Motor neuron (in vitro differentiated cells): ENCODE data around the gene HES4. TPM values are rescaled to one million over a fixed set of nuclear protein-coding genes. Genes with fewer than 3 reads are reported as not detected.
"Not testable (repeated sequence)": the region's sequence is repeated elsewhere in the genome, so short reads cannot be mapped to it uniquely, and the experiment has no call there.

Experiments
- ATAC-seq, 8 experiments: fragments of 200-7000 bp; cut with Tn5 transposase; replicated peaks in 6 of 8; 2 replicates each; pipeline ENCODE4 v1.8.0; 2021; ENCODE audit warnings: mild to moderate bottlenecking in 8 of 8, moderate library complexity in 8 of 8
- H3K27ac ChIP-seq, 2 donors: fragments of 250-450 bp; sonication (Bioruptor Pico); 2 replicates each; pipeline ENCODE4 v1.9.0; 2021; ENCODE audit warnings: antibody characterized with exemption in 2 of 2, mild to moderate bottlenecking in 2 of 2, moderate library complexity in 1 of 2
- H3K4me1 ChIP-seq, 2 donors: fragments of 250-450 bp; sonication (Bioruptor Pico); replicated peaks in 1 of 2; 2 replicates each; pipeline ENCODE4 v1.6.1; 2021; ENCODE audit warnings: antibody characterized with exemption in 2 of 2, mild to moderate bottlenecking in 2 of 2, moderate library complexity in 1 of 2
- H3K4me3 ChIP-seq, 5 donors: fragments of 250-450 bp; sonication (Bioruptor Pico); 2 replicates each; pipeline ENCODE4 v1.9.0; 2021; ENCODE audit warnings: antibody characterized with exemption in 5 of 5, mild to moderate bottlenecking in 5 of 5, moderate library complexity in 4 of 5
- WGBS, 10 experiments: fragments of 450-650 bp; shearing (Covaris generic); methylation state at CpG; one replicate each; pipeline ENCODE4 v1.0.0; 2022; 5-methylcytosine and 5-hydroxymethylcytosine counted together
- in situ Hi-C, 9 experiments: fragments of 400-800 bp; cut with MboI; loops; one replicate each; pipeline ENCODE4 v1.15.0; 2021; ENCODE audit warnings: low sequenced_read_pairs in 9 of 9, low pct_unique_long_range_greater_than_20kb in 2 of 9; ENCODE audit not compliant: unreplicated experiment in 9 of 9
- total RNA-seq, 8 experiments: library from RNA; unstranded; fragments of 300-600 nt; gene quantifications; 2 replicates each; pipeline versions ENCODE4 v1.2.3 to v1.2.4, GENCODE V29; 2022

Gene HES4
- total RNA-seq, 8 experiments from 2014 or later = 0.45 to 100 (median 43.1) TPM

DNA sequence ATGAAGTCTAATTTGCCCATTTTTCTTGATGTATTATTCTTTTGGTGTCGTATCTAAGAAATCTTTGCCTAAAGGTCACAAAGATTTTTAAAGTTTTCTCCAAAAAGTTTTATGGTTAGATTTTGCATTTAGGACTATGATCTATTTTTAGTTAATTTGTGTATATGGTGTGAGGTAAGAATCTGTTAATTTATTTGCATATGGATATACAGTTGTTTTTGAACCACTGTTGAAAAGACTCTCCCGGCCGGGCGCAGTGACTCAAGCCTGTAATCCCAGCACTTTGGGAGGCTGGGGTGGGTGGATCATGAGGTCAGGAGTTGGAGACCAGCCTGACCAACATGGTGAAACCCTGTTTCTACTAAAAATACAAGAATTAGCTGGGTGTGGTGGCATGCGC is 11.8 kb downstream of the HES4 start:
- peak in 2 of 8 experiments; percentile 89 to 90 for ATAC-seq
- H3K27ac ChIP-seq, H3K4me1 ChIP-seq, H3K4me3 ChIP-seq, in situ Hi-C loops: not testable (repeated sequence)
- 16 to 93% (median 54%) methylated on average over 2 to 5 of the region's 5 CpGs; no CpG with 5 or more reads in 1 of the 10 experiments for WGBS, 10 experiments

DNA sequence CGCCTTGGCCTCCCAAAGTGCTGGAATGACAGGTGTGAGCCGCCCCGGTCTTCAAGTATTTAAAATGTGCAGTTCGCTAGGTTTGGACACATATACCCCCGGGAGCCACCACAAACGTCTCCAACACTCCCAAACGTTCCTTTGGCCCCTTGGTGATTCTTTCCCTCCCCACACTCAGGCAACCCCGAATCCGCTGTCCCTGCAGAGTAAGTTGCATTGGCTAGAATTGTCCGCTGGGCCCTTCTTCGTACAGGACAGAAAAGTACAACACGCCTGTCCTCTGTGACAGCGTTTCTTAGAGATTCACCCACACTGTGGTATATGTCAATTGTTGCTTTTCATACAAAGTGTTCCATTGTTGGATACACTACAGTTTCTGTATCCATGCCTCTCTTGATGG is 14.8 kb downstream of the HES4 start:
- peaks cover 0 to 14% of the 10 kb centered on the region in 2 donors for H3K4me1 ChIP-seq
- no peak overlapping the region for H3K4me3 ChIP-seq
- WGBS, 10 experiments = 40 to 80% (median 68%) methylated on average over 1 to 13 of the region's 13 CpGs; no CpG with 5 or more reads in 2 of the 10 experiments
- ATAC-seq = no peak
- in situ Hi-C loops = no loop called here
- no peak overlapping the region for H3K27ac ChIP-seq

DNA sequence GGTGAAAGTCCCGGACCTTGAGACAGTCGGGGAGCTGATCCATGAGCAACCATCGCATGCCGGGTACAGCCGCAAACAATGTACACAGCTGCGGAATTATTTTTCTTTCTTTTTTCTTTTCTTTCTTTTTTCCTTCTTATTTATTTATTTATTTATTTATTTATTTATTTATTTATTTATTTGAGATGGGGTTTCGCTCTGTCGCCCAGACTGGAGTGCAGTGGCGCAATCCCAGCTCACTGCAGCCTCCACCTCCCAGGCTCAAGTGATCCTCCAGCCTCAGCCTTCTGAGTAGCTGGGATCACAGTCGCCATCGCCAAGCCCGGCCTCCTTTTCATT is 15.5 kb downstream of the HES4 start:
- WGBS, 10 experiments = 0 to 68% (median 36%) methylated on average over 1 to 12 of the region's 12 CpGs; no CpG with 5 or more reads in 1 of the 10 experiments
- Histone ChIP-seq H3K27ac (no peak overlapping the region), H3K4me3 (peak overlapping the region; percentile 9 to 21 (median 17)), H3K4me1 (peaks cover 0 to 14% of the 10 kb centered on the region in 2 donors)
- peak in 2 of 8 experiments; percentile 20 to 53 for ATAC-seq
- in situ Hi-C loops = no loop called here

DNA sequence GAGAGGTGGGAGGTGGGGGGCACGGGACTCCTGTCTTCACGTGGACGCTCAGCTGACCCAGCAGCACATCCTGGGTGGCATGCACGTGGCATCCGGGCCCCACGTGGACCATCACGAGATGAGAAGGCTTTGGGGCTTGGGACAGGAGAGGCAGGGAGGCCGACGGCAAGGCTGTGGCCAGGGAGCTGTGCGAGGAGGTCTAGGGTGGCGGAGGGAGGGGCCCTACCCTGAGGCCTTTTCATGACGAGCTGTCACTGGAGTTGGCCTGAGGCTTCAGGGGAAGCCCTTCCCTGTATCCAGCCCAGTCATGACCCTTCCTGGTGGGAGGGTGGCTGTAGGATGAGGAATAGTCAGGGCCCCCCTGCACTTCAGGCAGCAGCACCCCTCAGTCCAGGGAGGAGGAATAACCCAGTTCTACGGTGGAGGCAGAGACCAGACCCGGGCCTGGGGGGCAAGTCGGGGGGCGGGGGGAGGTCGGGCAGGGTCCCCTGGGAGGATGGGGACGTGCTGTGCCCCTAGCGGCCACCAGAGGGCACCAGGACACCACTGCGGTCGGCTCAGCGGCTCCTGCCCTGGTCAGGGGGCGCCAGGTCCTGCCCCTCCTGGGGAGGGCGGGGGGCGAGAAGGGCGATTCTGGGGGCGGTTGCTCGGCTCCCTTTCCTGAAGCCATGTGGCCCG is 16.0 kb downstream of the HES4 start:
- Histone ChIP-seq H3K27ac (no peak overlapping the region), H3K4me1 (peaks cover 0 to 14% of the 10 kb centered on the region in 2 donors), H3K4me3 (peak overlapping the region; percentile 9 to 21 (median 17))
- in situ Hi-C loops = no loop called here
- ATAC-seq = peak; percentile 43 to 91 (median 68)
- WGBS, 10 experiments = 0 to 23% (median 2%) methylated on average over 1 to 15 of the region's 29 CpGs; no CpG with 5 or more reads in 3 of the 10 experiments

DNA sequence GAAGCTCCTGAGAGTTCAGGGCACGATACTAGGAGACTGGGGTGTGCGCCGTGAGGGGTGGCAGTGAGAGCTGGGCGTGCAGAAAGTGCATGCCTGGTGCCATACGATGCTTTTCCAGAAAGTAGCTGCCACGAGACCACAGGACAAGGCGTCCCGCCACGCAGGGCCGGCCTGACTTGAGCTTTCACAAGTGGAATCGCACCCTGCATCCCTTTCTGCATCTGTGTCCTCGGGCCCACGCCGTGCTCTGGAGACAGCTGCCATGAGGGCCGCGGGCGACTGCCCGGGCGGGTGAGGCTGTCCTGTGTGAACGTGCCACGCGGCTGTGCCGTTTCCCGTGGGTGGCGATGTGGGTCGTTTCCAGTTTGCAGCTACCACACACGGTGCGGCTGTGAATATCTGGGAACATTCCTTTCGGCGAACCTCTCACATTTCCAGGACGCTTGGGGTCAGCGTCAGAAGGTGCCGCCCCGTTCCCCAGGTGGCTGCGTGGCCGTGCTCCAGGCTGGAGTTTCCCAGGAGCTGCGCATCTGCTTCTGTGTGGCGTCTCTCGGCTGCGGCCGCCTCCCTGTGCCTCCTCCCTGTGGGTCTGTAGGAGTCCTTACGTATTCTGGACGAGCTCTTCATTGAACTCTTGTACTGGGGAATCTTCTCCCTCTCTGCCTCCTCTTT is 17.0 kb downstream of the HES4 start:
- WGBS, 10 experiments = 25 to 93% (median 57%) methylated on average over 2 to 13 of the region's 43 CpGs; no CpG with 5 or more reads in 1 of the 10 experiments
- ATAC-seq = no peak
- in situ Hi-C loops = no loop called here
- Histone ChIP-seq H3K27ac (no peak overlapping the region), H3K4me3 (no peak overlapping the region), H3K4me1 (peaks cover 0 to 14% of the 10 kb centered on the region in 2 donors)

DNA sequence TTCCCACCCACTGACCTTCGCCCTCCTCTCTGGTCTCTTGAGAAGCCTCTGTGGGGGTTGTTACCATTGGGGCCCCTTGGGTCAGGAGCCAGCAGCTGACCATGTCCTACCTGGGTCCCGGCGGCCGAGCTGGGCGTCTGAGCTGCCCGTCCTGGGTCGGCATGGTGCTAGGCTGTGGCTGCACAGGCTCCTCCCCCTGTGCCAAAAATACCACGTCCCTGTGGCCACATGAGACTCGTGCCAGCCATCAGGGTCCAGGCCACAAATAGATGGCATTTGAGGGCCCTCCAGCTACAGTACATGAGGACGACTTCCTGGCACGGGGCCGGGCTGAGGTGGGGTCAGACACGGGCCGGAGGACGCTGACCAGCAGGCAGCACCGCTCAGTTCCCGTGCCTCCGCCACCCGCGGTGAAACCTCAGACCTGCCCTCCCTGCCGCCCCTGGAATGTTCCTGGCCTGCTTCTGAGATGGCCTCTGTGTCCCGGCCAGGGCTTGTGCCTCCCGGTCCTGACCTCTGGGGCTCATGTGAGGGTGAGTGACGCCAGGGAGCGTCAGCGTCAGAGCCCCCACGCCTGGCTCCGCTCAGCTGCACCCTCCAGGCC is 17.8 kb downstream of the HES4 start, which contains the start of gene PERM1:
Gene PERM1 (minus strand): TSS at position 139 of the 604 bp plus-strand sequence. CDS start 1,064 bp downstream, outside the sequence.
- peak within 1 kb of the TSS in 1 of 2 donors; percentile 28 for H3K27ac ChIP-seq
- peaks cover 0 to 14% of the 10 kb centered on the region in 2 donors for H3K4me1 ChIP-seq
- H3K4me3 ChIP-seq = no peak within 1 kb of the TSS
- ATAC-seq = peak in 1 of 8 experiments; percentile 1
- WGBS, 10 experiments = 23 to 60% (median 41%) methylated on average over 2 to 17 of the region's 28 CpGs; no CpG with 5 or more reads in 4 of the 10 experiments
- in situ Hi-C loops = no loop called here

DNA sequence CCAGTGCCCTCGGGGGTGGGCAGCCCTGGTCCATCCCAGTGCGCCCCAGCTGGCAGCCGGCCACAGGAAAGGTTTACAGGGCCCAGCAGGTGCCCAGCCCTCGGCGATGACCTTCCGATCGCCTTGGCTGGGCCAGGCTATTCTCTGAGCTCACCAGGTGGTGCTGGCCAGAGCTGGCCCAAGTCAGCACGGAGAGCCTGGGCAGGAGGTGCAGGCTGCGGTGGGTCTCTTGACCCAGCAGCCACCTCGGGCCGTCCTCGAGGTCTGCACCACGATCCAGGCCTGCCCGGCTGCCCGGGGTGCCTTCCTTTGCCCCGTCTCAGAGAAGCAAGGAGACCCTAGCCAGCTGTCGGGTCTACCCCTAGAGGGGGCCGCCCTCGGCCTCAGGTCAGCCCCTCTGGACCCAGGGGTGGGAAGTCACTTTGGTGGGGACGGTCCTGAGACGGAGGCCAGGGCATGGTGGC is 18.4 kb downstream of the HES4 start:
- 60 to 76% (median 65%) methylated on average over 2 to 14 of the region's 21 CpGs; no CpG with 5 or more reads in 5 of the 10 experiments for WGBS, 10 experiments
- ATAC-seq = peak in 1 of 8 experiments; percentile 2
- no peak overlapping the region for H3K4me3 ChIP-seq
- in situ Hi-C loops = no loop called here
- H3K4me1 ChIP-seq = peaks cover 0 to 14% of the 10 kb centered on the region in 2 donors
- H3K27ac ChIP-seq = no peak overlapping the region

DNA sequence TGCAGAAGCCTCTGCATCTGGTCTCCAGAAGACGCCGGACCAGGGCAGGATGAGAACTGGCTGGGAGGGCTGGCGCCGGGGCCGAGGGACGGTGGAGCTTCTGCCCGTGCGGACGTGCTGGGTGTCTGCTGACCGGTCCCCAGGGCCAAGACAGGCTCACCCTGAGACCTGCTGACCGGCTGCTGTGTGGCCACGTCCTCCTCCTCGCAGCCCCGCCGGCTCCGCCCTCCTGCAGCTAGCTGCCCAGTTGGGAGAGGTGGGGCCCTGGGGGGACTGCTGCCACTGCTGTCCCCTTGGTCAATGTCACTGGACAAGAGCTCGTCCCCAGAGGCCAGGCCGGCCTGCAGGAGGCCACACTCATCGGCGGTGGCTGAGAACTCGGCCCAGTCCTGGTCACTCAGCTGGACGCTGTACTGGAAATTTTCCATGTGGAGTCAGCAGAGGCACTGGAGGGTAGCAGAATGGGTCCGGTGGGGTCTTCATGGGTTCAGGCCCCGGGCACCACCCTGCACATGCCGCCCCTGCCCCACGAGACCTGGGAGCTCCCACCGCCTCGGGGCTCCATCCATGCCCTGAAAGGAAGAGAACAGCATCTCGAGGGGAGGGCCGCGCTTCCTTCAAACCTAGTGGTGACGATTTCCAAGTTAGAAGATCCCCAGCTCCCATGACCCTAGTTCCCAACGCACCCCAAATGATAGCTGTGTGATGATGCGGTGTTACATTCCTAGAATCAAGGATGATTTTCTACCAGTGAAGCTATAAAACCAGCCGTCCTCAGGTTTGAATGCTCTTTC is 19.1 kb downstream of the HES4 start:
- in situ Hi-C loops = no loop called here
- WGBS, 10 experiments = 20 to 94% (median 58%) methylated on average over 1 to 20 of the region's 35 CpGs; no CpG with 5 or more reads in 6 of the 10 experiments
- peak in 7 of 8 experiments; percentile 7 to 53 (median 26) for ATAC-seq
- H3K4me1 ChIP-seq = peaks cover 0 to 20% of the 10 kb centered on the region in 2 donors
- no peak overlapping the region for H3K4me3 ChIP-seq
- peak overlapping the region in 1 of 2 donors; percentile 28 for H3K27ac ChIP-seq

DNA sequence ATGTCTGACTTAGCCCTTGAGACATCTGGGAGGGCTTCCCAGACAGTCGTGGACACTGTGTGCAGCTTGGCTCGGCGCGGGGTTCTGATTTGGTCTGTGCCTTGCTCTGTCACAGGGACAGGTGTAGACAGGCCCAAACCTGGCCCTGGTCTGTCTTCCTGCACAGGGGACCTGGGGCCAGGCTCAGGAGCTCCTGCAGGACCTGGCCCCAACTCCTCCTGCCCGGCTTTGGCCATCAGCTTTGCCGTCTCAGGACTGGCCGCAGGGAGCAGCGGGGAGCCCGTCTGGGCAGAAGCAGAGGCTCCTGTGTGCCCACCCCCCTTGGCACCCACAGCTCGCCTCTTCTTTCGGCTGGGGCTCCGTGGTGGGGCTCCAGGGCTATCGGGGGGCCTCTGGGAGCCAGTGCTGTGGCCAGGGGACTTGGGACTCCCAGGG is 19.7 kb downstream of the HES4 start:
- WGBS, 10 experiments = 70 to 86% (median 80%) methylated on average over 2 to 4 of the region's 13 CpGs; no CpG with 5 or more reads in 7 of the 10 experiments
- Histone ChIP-seq H3K4me1 (peaks cover 0 to 22% of the 10 kb centered on the region in 2 donors), H3K4me3 (no peak overlapping the region), H3K27ac (no peak overlapping the region)
- in situ Hi-C loops = no loop called here
- no peak for ATAC-seq

DNA sequence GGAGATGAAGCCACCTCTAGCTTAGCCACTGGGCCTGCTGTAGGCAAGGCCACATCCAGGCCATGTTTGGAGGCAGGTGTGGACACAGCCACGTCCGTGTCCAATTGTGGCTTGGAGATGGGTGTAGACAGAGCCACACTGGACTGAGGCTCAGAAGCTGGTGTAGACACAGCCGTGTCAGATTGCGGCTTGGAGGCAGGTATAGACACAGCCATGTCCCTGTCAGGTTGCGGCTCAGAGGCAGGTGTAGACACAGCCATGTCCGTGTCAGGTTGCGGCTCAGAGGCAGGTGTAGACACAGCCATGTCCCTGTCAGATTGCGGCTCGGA is 20.2 kb downstream of the HES4 start:
- in situ Hi-C loops = no loop called here
- no peak for ATAC-seq
- Histone ChIP-seq H3K4me3 (no peak overlapping the region), H3K4me1 (peaks cover 0 to 22% of the 10 kb centered on the region in 2 donors), H3K27ac (no peak overlapping the region)
- WGBS, 10 experiments = 47 to 88% (median 77%) methylated on average over 2 to 9 of the region's 9 CpGs; no CpG with 5 or more reads in 5 of the 10 experiments

DNA sequence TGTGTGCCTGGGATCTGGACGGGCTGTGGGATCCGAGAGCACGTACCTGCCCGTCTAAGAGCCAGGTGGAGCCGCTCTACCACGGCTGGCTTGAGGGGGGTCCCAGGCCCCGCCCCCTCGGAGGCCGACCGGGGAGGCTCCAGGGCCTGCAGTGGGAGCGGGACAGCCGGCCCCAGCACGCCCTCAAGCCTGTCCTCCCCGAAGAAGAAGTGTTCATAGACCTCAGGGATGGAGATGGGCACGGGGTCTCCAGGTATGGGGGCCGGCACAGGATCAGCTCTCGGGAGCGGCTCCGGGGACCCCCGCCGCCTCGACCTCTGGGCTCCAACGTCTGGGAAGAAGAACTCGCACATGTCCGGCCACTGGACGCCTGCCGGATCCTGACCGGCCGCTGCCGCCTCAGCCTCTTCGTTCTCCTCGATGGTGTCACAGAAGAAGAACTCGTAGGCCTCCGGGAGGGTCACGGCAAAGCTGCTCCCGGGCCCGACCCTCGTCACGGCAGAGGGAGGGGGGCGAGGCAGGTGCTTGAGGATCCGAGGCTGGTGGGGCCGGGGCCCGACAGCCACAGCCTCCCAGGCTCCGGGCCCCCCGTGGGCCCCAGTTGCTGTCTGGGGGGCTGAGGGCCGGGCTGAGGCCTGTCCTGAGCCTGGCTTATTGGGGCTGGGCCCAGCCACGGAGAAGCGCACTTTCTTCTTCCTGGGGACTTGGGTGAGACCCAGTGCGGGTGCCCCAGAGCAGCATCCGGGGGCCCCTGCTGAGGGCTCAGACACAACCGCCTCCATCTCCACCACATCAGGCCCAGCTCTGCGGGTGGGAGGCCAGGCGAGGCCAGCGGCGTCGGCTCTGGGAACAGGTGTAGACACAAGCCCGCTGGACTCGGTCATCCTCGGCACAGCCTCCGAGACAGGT is 20.8 kb downstream of the HES4 start:
- peaks cover 0 to 19% of the 10 kb centered on the region in 2 donors for H3K4me1 ChIP-seq
- 72 to 86% (median 80%) methylated on average over 3 to 13 of the region's 60 CpGs; no CpG with 5 or more reads in 5 of the 10 experiments for WGBS, 10 experiments
- ATAC-seq = peak in 1 of 8 experiments; percentile 1
- H3K4me3 ChIP-seq = no peak overlapping the region
- no peak overlapping the region for H3K27ac ChIP-seq
- in situ Hi-C loops = no loop called here
